Fibroblast of villous mesenchyme (primary cell): ENCODE measurements around the gene FAM13C. TPM values are rescaled to one million over a fixed set of nuclear protein-coding genes. Genes with fewer than 3 reads are reported as not detected.
A peak's percentile ranks its signal among the peaks of the same experiment; 100 is the strongest.

Experiments used
- DNase-seq: peaks from one replicate; pipeline ENCODE4 v3.0.0-alpha.2; 2010; ENCODE audit warnings: low read depth
- H3K4me3 ChIP-seq: 2 replicates; pipeline ENCODE4 v1.5.1; 2011; ENCODE audit warnings: low read depth, mild to moderate bottlenecking, low read length
- CTCF ChIP-seq: IDR thresholded peaks from 2 replicates; pipeline ENCODE4 v1.5.1; 2012; ENCODE audit warnings: low read depth, mild to moderate bottlenecking, low read length; ENCODE audit not compliant: insufficient read depth
- total RNA-seq: library from RNA; depleted of rRNA; stranded (reverse); fragments of >200 nt; gene quantifications from 2 replicates; pipeline ENCODE4 v1.2.3, GENCODE V29; 2012

FAM13C gene
- total RNA-seq, 1 donor = 0.43 TPM

GRCh38 chr10:59350558-59350957, 11.8 kb downstream of the FAM13C start:
- no peak for DNase-seq
- TF ChIP-seq CTCF = no peak

GRCh38 chr10:59346321-59346720, 16.0 kb downstream of the FAM13C start:
- no peak for TF ChIP-seq CTCF
- peak; percentile 2 for DNase-seq
- H3K4me3 ChIP-seq = no peak overlapping the region

More at GRCh38 chr10:59350558-59350957, 11.8 kb downstream of the FAM13C start:
- no peak overlapping the region for H3K4me3 ChIP-seq

GRCh38 chr10:59342723-59343122, 19.6 kb downstream of the FAM13C start:
- DNase-seq = no peak
- no peak overlapping the region for H3K4me3 ChIP-seq
- TF ChIP-seq CTCF = no peak

- no peak for TF ChIP-seq CTCF
- DNase-seq = no peak
- H3K4me3 ChIP-seq = no peak overlapping the region
These were observed 20.3 kb downstream of the FAM13C start for GRCh38 chr10:59342000-59342399.

GRCh38 chr10:59340285-59340684, 22.1 kb downstream of the FAM13C start:
- H3K4me3 ChIP-seq = no peak overlapping the region
- TF ChIP-seq CTCF = no peak
- no peak for DNase-seq

GRCh38 chr10:59339351-59339750, 23.0 kb downstream of the FAM13C start:
- no peak for TF ChIP-seq CTCF
- DNase-seq = no peak
- no peak overlapping the region for H3K4me3 ChIP-seq

GRCh38 chr10:59337201-59337652, 25.1 kb downstream of the FAM13C start:
- DNase-seq = peak; percentile 5
- TF ChIP-seq CTCF = no peak
- no peak overlapping the region for H3K4me3 ChIP-seq
